ENCODE data around the gene IFNAR1. TPM values are rescaled to one million over a fixed set of nuclear protein-coding genes. Genes with fewer than 3 reads are reported as not detected.

The IFNAR1 gene
- total and polyA plus RNA-seq, 2 of the 8 experiments (the other 6 are each of a cell fraction or from before 2014, with no cell fraction given): 3.1 to 17.1 TPM

- DNase-seq (ENCODE audit: low read depth in 1 of 2, low spot score in 2 of 2): no peak
- Histone ChIP-seq H4K20me1 (replicated peaks in 1 of 2; ENCODE audit: control insufficient read depth in 1 of 2, insufficient read depth in 2 of 2, low read length in 2 of 2) (peaks cover 0 to 5% of the 10 kb centered on the region in 2 experiments), H4K91ac (replicated peaks; ENCODE audit: insufficient read length, low read length) (no peak overlapping the region), H3K27me3 (replicated peaks in 1 of 4; ENCODE audit: control insufficient read depth in 3 of 4, extremely low read depth in 1 of 4, insufficient read depth in 3 of 4, low read length in 3 of 4) (no peaks in the 10 kb centered on the region), H3K4me3 (ENCODE audit: extremely low read depth in 1 of 4, insufficient read depth in 2 of 4, low read depth in 3 of 4, low read length in 4 of 4) (no peak overlapping the region), H3K4me2 (ENCODE audit: insufficient read depth in 1 of 2, low read depth in 2 of 2, low read length in 2 of 2) (no peak overlapping the region), H3K9ac (replicated peaks in 1 of 4; ENCODE audit: extremely low read depth in 1 of 4, low read depth in 3 of 4, low read length in 3 of 4) (no peak overlapping the region), H4K5ac (ENCODE audit: insufficient read length, low read depth, low read length) (no peak overlapping the region), H3K23ac (ENCODE audit: insufficient read length) (no peak overlapping the region), H3K14ac (ENCODE audit: insufficient read length) (no peak overlapping the region), H3K4me1 (replicated peaks in 1 of 4; ENCODE audit: control insufficient read depth in 3 of 4, insufficient read depth in 4 of 4, low read length in 3 of 4) (0 out of 7 replicates have a peak, but pooled peaks cover 0 to 3% (median under 1%) of the 10 kb centered on the region in 4 experiments), H2BK5ac (ENCODE audit: low read depth, low read length) (no peak overlapping the region), H2BK120ac (replicated peaks; ENCODE audit: low read depth, low read length) (no peak overlapping the region), H3K23me2 (ENCODE audit: low read depth, low read length) (peaks cover 8% of the 10 kb centered on the region; the same call in 1 of the 2 replicates), H2AK5ac (ENCODE audit: low read depth, low read length) (no peak overlapping the region), H3K79me1 (ENCODE audit: low read depth, low read length) (peaks cover 6% of the 10 kb centered on the region), H3K56ac (replicated peaks; ENCODE audit: insufficient read length, low read depth, low read length) (no peak overlapping the region), H3K27ac (ENCODE audit: low read depth, low read length) (no peak overlapping the region), H2BK12ac (ENCODE audit: low read depth, low read length) (no peak overlapping the region), H2AFZ (ENCODE audit: low read length) (no peak overlapping the region), H4K8ac (ENCODE audit: extremely low read depth, insufficient read depth, low read length) (no peak overlapping the region), H3K4ac (replicated peaks; ENCODE audit: insufficient read length, low read depth, low read length) (no peak overlapping the region), H2BK15ac (ENCODE audit: low read length) (no peak overlapping the region), H3K9me3 (ENCODE audit: insufficient read depth in 2 of 2, low read depth in 1 of 2, low read length in 1 of 2) (no peaks in the 10 kb centered on the region; a peak in 1 of 4 replicates), H2BK20ac (ENCODE audit: low read length) (no peak overlapping the region), H3K79me2 (ENCODE audit: control insufficient read depth in 1 of 2, insufficient read depth in 2 of 2, low read length in 2 of 2) (peaks cover 9 to 59% of the 10 kb centered on the region in 2 experiments), H3K36me3 (ENCODE audit: control insufficient read depth in 2 of 4, insufficient read depth in 4 of 4, low read length in 3 of 4) (no peaks in the 10 kb centered on the region; a peak in 3 of 8 replicates), H3K18ac (ENCODE audit: extremely low read depth, low read length) (no peak overlapping the region)
- 92% methylated on average over 3 of the region's 3 CpGs; no CpG with 5 or more reads in 1 of the 2 experiments for WGBS, 2 experiments (ENCODE audit: extremely low coverage in 1 of 2, insufficient coverage in 1 of 2, insufficient read length in 1 of 2, insufficient replicate concordance in 2 of 2, low coverage in 1 of 2, low lambda C conversion rate in 2 of 2, missing lambda C conversion rate in 1 of 2)
- ChIA-PET POLR2A (ENCODE audit: partially characterized antibody) (interaction anchor here (0.6 to 2.0 kb wide), 2 partner anchors 12 to 35 kb away, joined by 3 to 5 read pairs; no protein-coding TSS in a partner anchor), CTCF (ENCODE audit: partially characterized antibody) (interaction anchor here (0.6 to 1.6 kb wide), 3 partner anchors 24 to 46 kb away, joined by 3 read pairs; no protein-coding TSS in a partner anchor)
- no peak for TF ChIP-seq SP1 (IDR thresholded peaks at IDR 0.05; ENCODE audit: low read depth, low read length)
- TF ChIP-seq POLR2AphosphoS5 (IDR thresholded peaks at IDR 0.05; ENCODE audit: low read depth, low read length): no peak
- no peak for TF ChIP-seq ATF2 (IDR thresholded peaks at IDR 0.05; ENCODE audit: low read length)
- no peak for TF ChIP-seq YY1 (IDR thresholded peaks at IDR 0.05; ENCODE audit: low read depth, low read length)
- no peak for TF ChIP-seq BCL11A (IDR thresholded peaks at IDR 0.05; ENCODE audit: low read depth in 2 of 2, low read length in 2 of 2)
- no peak for TF ChIP-seq SIX5 (IDR thresholded peaks at IDR 0.05; ENCODE audit: low read depth, low read length)
- TF ChIP-seq CEBPB (IDR thresholded peaks at IDR 0.05; ENCODE audit: low read depth, low read length): no peak
- TF ChIP-seq GTF2F1 (IDR thresholded peaks at IDR 0.05; ENCODE audit: borderline replicate concordance, low read depth, low read length): no peak
- no peak for TF ChIP-seq SP2 (IDR thresholded peaks at IDR 0.05; ENCODE audit: low read length)
- no peak for TF ChIP-seq SP4 (IDR thresholded peaks at IDR 0.05; ENCODE audit: low read length)
- TF ChIP-seq HDAC2 (IDR thresholded peaks at IDR 0.05; ENCODE audit: borderline replicate concordance in 1 of 2, low read depth in 2 of 2, low read length in 2 of 2): no peak
- no peak for FAIRE-seq
These were observed 2.6 kb downstream of the IFNAR1 start for GRCh38 chr21:33327326-33327725.
